Neural cell (in vitro differentiated cells): ENCODE measurements around the gene PTPRO. TPM values are rescaled to one million over a fixed set of nuclear protein-coding genes. Genes with fewer than 3 reads are reported as not detected.

ENCODE experiments used
- H2AFZ ChIP-seq: fragments of 200-600, 300-800 bp; sonication (generic), shearing (Covaris generic); 2 replicates; pipeline ENCODE4 v1.6.0; 2014; ENCODE audit warnings: low read depth, mild to moderate bottlenecking, antibody characterized with exemption, low read length, moderate library complexity
- H3F3A ChIP-seq: fragments of 200-600 bp; shearing (Covaris generic); 2 replicates; pipeline ENCODE4 v1.6.1; 2016; ENCODE audit warnings: mild to moderate bottlenecking, moderate library complexity, mixed read lengths, antibody characterized with exemption, low read length; ENCODE audit not compliant: insufficient read depth, poor library complexity, severe bottlenecking
- H3K27ac ChIP-seq: fragments of 200-600, 300-800 bp; sonication (generic), shearing (Covaris generic); 2 replicates; pipeline ENCODE4 v1.5.1; 2014; ENCODE audit warnings: mild to moderate bottlenecking, low read length, moderate library complexity
- H3K27me3 ChIP-seq: fragments of 300-800, 200-600 bp; sonication (generic), shearing (Covaris generic); 2 replicates; pipeline ENCODE4 v1.6.0; 2014; ENCODE audit warnings: mild to moderate bottlenecking, low read depth, low read length, moderate library complexity; ENCODE audit not compliant: insufficient read depth
- H3K36me3 ChIP-seq: fragments of 300-800, 200-600 bp; sonication (generic), shearing (Covaris generic); 2 replicates; pipeline ENCODE4 v1.5.1; 2014; ENCODE audit warnings: mild to moderate bottlenecking, antibody characterized with exemption, low read length, moderate library complexity; ENCODE audit not compliant: insufficient read depth
- H3K4me2 ChIP-seq: fragments of 300-800, 200-600 bp; sonication (generic), shearing (Covaris generic); 2 replicates; pipeline ENCODE4 v1.6.0; 2014; ENCODE audit warnings: mild to moderate bottlenecking, low read length
- H3K4me3 ChIP-seq: fragments of 300-800, 200-600 bp; sonication (generic), shearing (Covaris generic); 2 replicates; pipeline ENCODE4 v1.5.1; 2014; ENCODE audit warnings: mild to moderate bottlenecking, low read length, moderate library complexity
- H3K79me2 ChIP-seq: fragments of 200-600 bp; shearing (Covaris generic); replicated peaks from 2 replicates; pipeline ENCODE4 v1.6.0; 2014; ENCODE audit warnings: mild to moderate bottlenecking, low read length, moderate library complexity; ENCODE audit not compliant: insufficient read depth
- H3K9ac ChIP-seq: fragments of 300-800, 200-600 bp; sonication (generic), shearing (Covaris generic); 2 replicates; pipeline ENCODE4 v1.6.1; 2016; ENCODE audit warnings: mild to moderate bottlenecking, low read length, mixed read lengths
- H3K9me2 ChIP-seq: fragments of 200-600 bp; shearing (Covaris generic); 2 replicates; pipeline ENCODE4 v1.6.1; 2016; ENCODE audit warnings: mild to moderate bottlenecking, low read length, mixed read lengths; ENCODE audit not compliant: insufficient read depth
- H3K9me3 ChIP-seq: fragments of 200-600, 300-800 bp; sonication (generic), shearing (Covaris generic); 2 replicates; pipeline ENCODE4 v1.6.1; 2016; ENCODE audit warnings: mild to moderate bottlenecking, mixed run types, low read length, moderate library complexity, mixed read lengths
- H4K20me1 ChIP-seq: fragments of 200-600 bp; shearing (Covaris generic); 2 replicates; pipeline ENCODE4 v1.6.1; 2016; ENCODE audit warnings: mild to moderate bottlenecking, mixed run types; ENCODE audit not compliant: insufficient read depth
- EP300 ChIP-seq: fragments of 450-650 bp; conservative IDR thresholded peaks from 2 replicates; pipeline ENCODE4 v1.6.1; 2014; ENCODE audit warnings: antibody characterized with exemption, mild to moderate bottlenecking, moderate library complexity; ENCODE audit not compliant: poor library complexity, severe bottlenecking
- EZH2 ChIP-seq: fragments of 200-600, 300-800 bp; shearing (Covaris generic), sonication (generic); IDR thresholded peaks from 2 replicates; pipeline ENCODE4 v1.6.1; 2014; ENCODE audit warnings: antibody characterized with exemption, low read length, borderline replicate concordance, mild to moderate bottlenecking; ENCODE audit not compliant: insufficient read depth, poor library complexity, severe bottlenecking
- MXI1 ChIP-seq: fragments of 450-650 bp; conservative IDR thresholded peaks from 2 replicates; pipeline ENCODE4 v1.6.1; 2014; ENCODE audit warnings: antibody characterized with exemption, mild to moderate bottlenecking; ENCODE audit not compliant: poor library complexity, severe bottlenecking
- POLR2AphosphoS5 ChIP-seq: IDR thresholded peaks from 2 replicates; pipeline ENCODE4 v1.6.1; 2012
- RAD21 ChIP-seq: fragments of 450-650 bp; conservative IDR thresholded peaks from 2 replicates; pipeline ENCODE4 v1.6.1; 2014; ENCODE audit warnings: antibody characterized with exemption, mild to moderate bottlenecking, moderate library complexity
- SMC3 ChIP-seq: fragments of 450-650 bp; conservative IDR thresholded peaks from 2 replicates; pipeline ENCODE4 v1.6.1; 2014; ENCODE audit warnings: antibody characterized with exemption, mild to moderate bottlenecking, moderate library complexity; ENCODE audit not compliant: poor library complexity
- TAF1 ChIP-seq: IDR thresholded peaks from 2 replicates; pipeline ENCODE4 v1.6.1; 2012; ENCODE audit warnings: low read depth
- polyA plus RNA-seq: library from polyadenylated mRNA; depleted of rRNA; stranded (reverse); fragments of >200 nt; gene quantifications from 2 replicates; pipeline ENCODE4 v1.2.3, GENCODE V29; 2014
- TF ChIP-seq, protein P1 (sequence below): fragments of 450-650 bp; IDR thresholded peaks from 2 replicates; pipeline ENCODE4 v1.5.1; 2014; ENCODE audit warnings: antibody characterized with exemption, mild to moderate bottlenecking, moderate library complexity; ENCODE audit not compliant: poor library complexity, severe bottlenecking
- TF ChIP-seq, protein P2 (sequence below): IDR thresholded peaks from 2 replicates; pipeline ENCODE4 v1.6.1; 2012; ENCODE audit warnings: borderline replicate concordance

Gene PTPRO
- polyA plus RNA-seq, 1 donor from 2014 or later = 124 TPM

DNA sequence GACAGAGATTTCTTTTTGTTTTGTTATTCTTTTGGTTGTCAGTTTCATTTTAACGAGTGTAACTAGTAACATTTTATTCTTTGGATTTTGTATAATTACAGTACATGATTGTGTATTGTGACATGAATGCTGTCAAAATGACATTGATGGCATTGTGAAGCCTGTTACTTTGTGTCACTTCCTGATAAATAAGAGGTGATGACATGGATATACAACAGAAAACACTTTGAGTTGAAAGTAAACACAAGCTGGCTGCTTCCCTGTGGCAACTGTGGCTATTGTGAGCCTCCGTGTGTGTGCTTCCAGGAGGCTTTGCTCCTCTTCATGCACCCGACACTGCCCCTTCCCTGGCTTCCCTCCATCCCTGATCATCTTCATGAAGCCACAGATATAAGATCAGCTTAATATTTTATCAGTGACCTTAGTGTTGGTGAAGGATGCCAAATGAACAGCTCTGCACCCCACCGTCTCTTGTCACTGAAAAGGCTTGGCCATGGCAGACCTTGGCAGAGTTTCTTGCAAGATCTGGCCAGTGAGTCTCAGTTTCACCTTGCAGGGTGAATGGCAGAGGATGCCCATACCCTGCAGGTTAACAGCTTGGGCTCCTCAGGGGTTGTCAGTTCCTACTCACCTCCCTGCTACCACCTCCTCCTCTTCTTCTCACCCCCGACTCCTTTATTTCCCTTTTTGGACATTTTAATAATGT is 275.0 kb downstream of the PTPRO start:
- Histone ChIP-seq H3K4me2 (no peak overlapping the region), H3K27me3 (no peaks in the 10 kb centered on the region), H3K27ac (no peak overlapping the region), H3K9me3 (no peaks in the 10 kb centered on the region), H3K9me2 (no peaks in the 10 kb centered on the region), H2AFZ (no peak overlapping the region), H3K4me3 (no peak overlapping the region), H3F3A (no peaks in the 10 kb centered on the region), H3K36me3 (no peaks in the 10 kb centered on the region), H3K9ac (no peak overlapping the region), H4K20me1 (no peaks in the 10 kb centered on the region), H3K79me2 (no peaks in the 10 kb centered on the region)
- peak; percentile 20 for TF ChIP-seq EP300
- TF ChIP-seq MXI1 = no peak

DNA sequence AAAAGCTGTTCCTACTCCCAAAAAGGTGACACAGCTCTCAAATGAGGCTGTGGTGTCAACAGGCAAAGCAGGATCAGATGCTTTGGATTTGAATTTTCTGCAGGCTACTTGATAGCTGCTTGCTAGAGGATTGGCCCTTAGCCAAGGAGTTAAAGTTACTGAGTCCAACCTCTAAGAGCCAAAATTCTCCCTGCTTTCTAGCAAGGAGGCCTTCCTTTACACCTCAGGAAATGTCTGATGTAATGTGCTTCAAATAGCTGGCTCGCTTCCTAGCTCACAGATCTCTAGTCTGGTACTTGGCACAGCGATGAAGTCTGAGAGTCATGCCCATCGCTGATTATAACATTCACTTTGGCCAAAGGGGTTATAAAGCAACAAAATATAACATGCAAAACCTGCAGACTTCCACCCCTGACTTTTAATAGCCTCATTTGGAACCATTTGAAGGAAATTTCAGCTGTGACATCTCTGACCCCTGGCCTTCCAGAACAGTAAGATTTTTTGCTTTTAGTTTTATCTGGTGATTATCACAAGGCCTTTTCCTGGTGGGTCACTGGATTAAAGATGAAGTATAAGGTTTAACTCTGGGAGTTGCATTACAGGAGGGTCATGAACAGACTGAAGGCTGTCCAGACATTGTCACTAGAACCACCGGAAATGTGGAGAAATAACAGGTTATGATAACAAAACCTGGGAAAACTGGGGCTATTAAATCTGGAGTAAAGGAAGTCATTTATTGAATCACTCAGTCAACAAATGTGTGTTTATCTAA is 277.1 kb downstream of the PTPRO start:
- no peaks in the 10 kb centered on the region for H3K79me2 ChIP-seq
- TF ChIP-seq, protein P1, sequence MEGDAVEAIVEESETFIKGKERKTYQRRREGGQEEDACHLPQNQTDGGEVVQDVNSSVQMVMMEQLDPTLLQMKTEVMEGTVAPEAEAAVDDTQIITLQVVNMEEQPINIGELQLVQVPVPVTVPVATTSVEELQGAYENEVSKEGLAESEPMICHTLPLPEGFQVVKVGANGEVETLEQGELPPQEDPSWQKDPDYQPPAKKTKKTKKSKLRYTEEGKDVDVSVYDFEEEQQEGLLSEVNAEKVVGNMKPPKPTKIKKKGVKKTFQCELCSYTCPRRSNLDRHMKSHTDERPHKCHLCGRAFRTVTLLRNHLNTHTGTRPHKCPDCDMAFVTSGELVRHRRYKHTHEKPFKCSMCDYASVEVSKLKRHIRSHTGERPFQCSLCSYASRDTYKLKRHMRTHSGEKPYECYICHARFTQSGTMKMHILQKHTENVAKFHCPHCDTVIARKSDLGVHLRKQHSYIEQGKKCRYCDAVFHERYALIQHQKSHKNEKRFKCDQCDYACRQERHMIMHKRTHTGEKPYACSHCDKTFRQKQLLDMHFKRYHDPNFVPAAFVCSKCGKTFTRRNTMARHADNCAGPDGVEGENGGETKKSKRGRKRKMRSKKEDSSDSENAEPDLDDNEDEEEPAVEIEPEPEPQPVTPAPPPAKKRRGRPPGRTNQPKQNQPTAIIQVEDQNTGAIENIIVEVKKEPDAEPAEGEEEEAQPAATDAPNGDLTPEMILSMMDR = no peak
- no peak for TF ChIP-seq RAD21
- no peak for TF ChIP-seq EP300
- no peak for TF ChIP-seq POLR2AphosphoS5
- TF ChIP-seq, protein P2, sequence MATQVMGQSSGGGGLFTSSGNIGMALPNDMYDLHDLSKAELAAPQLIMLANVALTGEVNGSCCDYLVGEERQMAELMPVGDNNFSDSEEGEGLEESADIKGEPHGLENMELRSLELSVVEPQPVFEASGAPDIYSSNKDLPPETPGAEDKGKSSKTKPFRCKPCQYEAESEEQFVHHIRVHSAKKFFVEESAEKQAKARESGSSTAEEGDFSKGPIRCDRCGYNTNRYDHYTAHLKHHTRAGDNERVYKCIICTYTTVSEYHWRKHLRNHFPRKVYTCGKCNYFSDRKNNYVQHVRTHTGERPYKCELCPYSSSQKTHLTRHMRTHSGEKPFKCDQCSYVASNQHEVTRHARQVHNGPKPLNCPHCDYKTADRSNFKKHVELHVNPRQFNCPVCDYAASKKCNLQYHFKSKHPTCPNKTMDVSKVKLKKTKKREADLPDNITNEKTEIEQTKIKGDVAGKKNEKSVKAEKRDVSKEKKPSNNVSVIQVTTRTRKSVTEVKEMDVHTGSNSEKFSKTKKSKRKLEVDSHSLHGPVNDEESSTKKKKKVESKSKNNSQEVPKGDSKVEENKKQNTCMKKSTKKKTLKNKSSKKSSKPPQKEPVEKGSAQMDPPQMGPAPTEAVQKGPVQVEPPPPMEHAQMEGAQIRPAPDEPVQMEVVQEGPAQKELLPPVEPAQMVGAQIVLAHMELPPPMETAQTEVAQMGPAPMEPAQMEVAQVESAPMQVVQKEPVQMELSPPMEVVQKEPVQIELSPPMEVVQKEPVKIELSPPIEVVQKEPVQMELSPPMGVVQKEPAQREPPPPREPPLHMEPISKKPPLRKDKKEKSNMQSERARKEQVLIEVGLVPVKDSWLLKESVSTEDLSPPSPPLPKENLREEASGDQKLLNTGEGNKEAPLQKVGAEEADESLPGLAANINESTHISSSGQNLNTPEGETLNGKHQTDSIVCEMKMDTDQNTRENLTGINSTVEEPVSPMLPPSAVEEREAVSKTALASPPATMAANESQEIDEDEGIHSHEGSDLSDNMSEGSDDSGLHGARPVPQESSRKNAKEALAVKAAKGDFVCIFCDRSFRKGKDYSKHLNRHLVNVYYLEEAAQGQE = no peak
- TF ChIP-seq MXI1 = no peak
- TF ChIP-seq EZH2 = no peak
- TF ChIP-seq SMC3 = no peak
- no peak for TF ChIP-seq TAF1
- no peaks in the 10 kb centered on the region for H3K27me3 ChIP-seq
- H3K36me3 ChIP-seq = no peaks in the 10 kb centered on the region
- no peak overlapping the region for H3K4me3 ChIP-seq
- H3K27ac ChIP-seq = no peak overlapping the region
- H3K4me2 ChIP-seq = no peak overlapping the region
- H2AFZ ChIP-seq = no peak overlapping the region
- H3F3A ChIP-seq = no peaks in the 10 kb centered on the region
- H3K9ac ChIP-seq = no peak overlapping the region
- H3K9me2 ChIP-seq = no peaks in the 10 kb centered on the region
- H3K9me3 ChIP-seq = no peaks in the 10 kb centered on the region
- H4K20me1 ChIP-seq = no peaks in the 10 kb centered on the region
